PC-3 (cell line): ENCODE measurements around the gene BCAR3. TPM values are rescaled to one million over a fixed set of nuclear protein-coding genes. Genes with fewer than 3 reads are reported as not detected.
"Not testable (repeated sequence)": the region's sequence is repeated elsewhere in the genome, so short reads cannot be mapped to it uniquely, and the experiment has no call there.

Experiments used
- ATAC-seq: fragments of 200-7000 bp; cut with Tn5 transposase; 2 replicates; pipeline ENCODE4 v1.9.1; 2020; ENCODE audit warnings: mild to moderate bottlenecking, moderate library complexity
- BruUV-seq: library from RNA; stranded (reverse); fragments of 400-500 nt; replicated peaks from 2 replicates; lab custom pipeline; 2021; lab: Mats Ljungman, UMichigan
- CTCF ChIA-PET: fragments of 300-600 bp; sonication (Branson Sonifier 250); formaldehyde crosslinking; loops from one replicate; lab custom pipeline; 2022; ENCODE audit warnings: antibody characterized with exemption; lab: Charles Lee
- POLR2A ChIA-PET: fragments of 300-600 bp; sonication (Branson Sonifier 250); formaldehyde crosslinking; loops from one replicate; lab custom pipeline; 2022; ENCODE audit warnings: antibody characterized with exemption; ENCODE audit not compliant: unreplicated experiment; lab: Charles Lee
- DNase-seq: peaks from one replicate; pipeline ENCODE4 v3.0.0-alpha.2; 2015
- H2AFZ ChIP-seq: fragments of 300-600 bp; sonication (generic); 2 replicates; pipeline ENCODE4 v1.6.0; 2016; ENCODE audit warnings: antibody characterized with exemption, low read length
- H3F3A ChIP-seq: fragments of 300-600 bp; sonication (generic); one replicate; pipeline ENCODE4 v1.6.0; 2017; ENCODE audit warnings: antibody characterized with exemption, low read length, control low read depth, mild to moderate bottlenecking; ENCODE audit not compliant: unreplicated experiment
- H3K27ac ChIP-seq: fragments of 300-600 bp; sonication (generic); 2 replicates; pipeline ENCODE4 v1.5.1; 2016; ENCODE audit warnings: mild to moderate bottlenecking, low read length
- H3K27me3 ChIP-seq: fragments of 300-600 bp; sonication (generic); 2 replicates; pipeline ENCODE4 v1.6.1; 2016; ENCODE audit warnings: low read length, mixed read lengths
- H3K36me3 ChIP-seq: fragments of 300-600 bp; sonication (generic); 2 replicates; pipeline ENCODE4 v1.6.1; 2016; ENCODE audit warnings: low read depth, mixed run types, low read length, mixed read lengths
- H3K4me1 ChIP-seq: fragments of 300-600 bp; sonication (generic); 2 replicates; pipeline ENCODE4 v1.5.1; 2016; ENCODE audit warnings: low read length; ENCODE audit not compliant: insufficient read depth
- H3K4me2 ChIP-seq: fragments of 300-600 bp; sonication (generic); 2 replicates; pipeline ENCODE4 v1.6.0; 2016; ENCODE audit warnings: low read length
- H3K4me3 ChIP-seq: fragments of 300-600 bp; sonication (generic); 2 replicates; pipeline ENCODE4 v1.5.1; 2016; ENCODE audit warnings: mild to moderate bottlenecking, low read length, mixed read lengths
- H3K79me2 ChIP-seq: fragments of 300-600 bp; sonication (generic); 2 replicates; pipeline ENCODE4 v1.6.1; 2017; ENCODE audit warnings: low read length, mixed read lengths
- H3K9ac ChIP-seq: fragments of 300-600 bp; sonication (generic); 2 replicates; pipeline ENCODE4 v1.6.0; 2016; ENCODE audit warnings: mild to moderate bottlenecking, low read length
- H3K9me2 ChIP-seq: fragments of 300-600 bp; sonication (generic); replicated peaks from 2 replicates; pipeline ENCODE4 v1.6.1; 2016; ENCODE audit warnings: mixed run types, low read length, mixed read lengths
- H3K9me3 ChIP-seq: fragments of 300-600 bp; sonication (generic); 2 replicates; pipeline ENCODE4 v1.6.1; 2016; ENCODE audit warnings: low read length, mixed read lengths
- H4K20me1 ChIP-seq: fragments of 300-600 bp; sonication (generic); 2 replicates; pipeline ENCODE4 v1.6.1; 2016; ENCODE audit warnings: low read length, mixed read lengths
- CTCF ChIP-seq: fragments of 300-600 bp; sonication (generic); conservative IDR thresholded peaks from 2 replicates; pipeline ENCODE4 v1.5.1; 2017; ENCODE audit warnings: antibody characterized with exemption, low read depth, mild to moderate bottlenecking, low read length
- EZH2 ChIP-seq: fragments of 300-600 bp; sonication (generic); IDR thresholded peaks from one replicate; pipeline ENCODE4 v1.6.1; 2017; ENCODE audit warnings: antibody characterized with exemption, mild to moderate bottlenecking, low read length; ENCODE audit not compliant: unreplicated experiment
- EZH2phosphoT487 ChIP-seq: fragments of 300-600 bp; sonication (generic); IDR thresholded peaks from 2 replicates; pipeline ENCODE4 v1.6.1; 2018; ENCODE audit warnings: mild to moderate bottlenecking, antibody characterized with exemption, low read length, borderline replicate concordance
- intact Hi-C: fragments of 100-400 bp; cut with micrococcal nuclease; formaldehyde crosslinking; loops from 2 replicates; pipeline ENCODE4 v1.9.0; 2023
- total RNA-seq: library from RNA; depleted of rRNA; stranded (reverse); fragments of >200 nt; gene quantifications from 2 replicates; pipeline ENCODE4 v1.2.3, GENCODE V29; 2014

The BCAR3 gene
- total RNA-seq, 1 experiment from 2014 or later = 171 TPM

GRCh38 chr1:93662481-93663207 is 19.0 kb downstream of the BCAR3 start:
- ATAC-seq (no peak), DNase-seq (no peak)
- no TSS peak for BruUV-seq
- H3K27me3 ChIP-seq = no peaks in the 10 kb centered on the region
- no peak for TF ChIP-seq EZH2phosphoT487
- TF ChIP-seq EZH2 = no peak
- TF ChIP-seq CTCF = no peak
- peaks cover 62% of the 10 kb centered on the region for H4K20me1 ChIP-seq
- ChIA-PET CTCF (no interaction called here), POLR2A (no interaction called here)
- peaks cover 85% of the 10 kb centered on the region for H3K36me3 ChIP-seq
- peaks cover 26% of the 10 kb centered on the region for H3F3A ChIP-seq
- H3K9me3 ChIP-seq = no peaks in the 10 kb centered on the region
- no peaks in the 10 kb centered on the region for H3K9me2 ChIP-seq
- H3K9ac ChIP-seq = peak overlapping the region; percentile 0
- H3K27ac ChIP-seq = peak overlapping the region; percentile 86
- H3K4me3 ChIP-seq = no peak overlapping the region
- peaks cover 67% of the 10 kb centered on the region for H3K4me1 ChIP-seq
- peaks cover 99% of the 10 kb centered on the region for H3K79me2 ChIP-seq
- intact Hi-C loops = no loop called here
- peak overlapping the region; percentile 48 for H3K4me2 ChIP-seq
- H2AFZ ChIP-seq = no peak overlapping the region

GRCh38 chr1:93661829-93662474 is 19.7 kb downstream of the BCAR3 start:
- H3F3A ChIP-seq = peaks cover 28% of the 10 kb centered on the region
- intact Hi-C loops = no loop called here
- H3K9me2 ChIP-seq = no peaks in the 10 kb centered on the region
- no peak for TF ChIP-seq EZH2phosphoT487
- no peak for TF ChIP-seq EZH2
- TF ChIP-seq CTCF = no peak
- peak overlapping the region; percentile 86 for H3K27ac ChIP-seq
- ATAC-seq (peak; percentile 17), DNase-seq (peak; percentile 71)
- peaks cover 61% of the 10 kb centered on the region for H4K20me1 ChIP-seq
- H3K4me2 ChIP-seq = peak overlapping the region; percentile 48
- peaks cover 60% of the 10 kb centered on the region for H3K4me1 ChIP-seq
- no peak overlapping the region for H2AFZ ChIP-seq
- no peak overlapping the region for H3K4me3 ChIP-seq
- POLR2A ChIA-PET = no interaction called here
- BruUV-seq = no TSS peak
- peaks cover 84% of the 10 kb centered on the region for H3K36me3 ChIP-seq
- H3K79me2 ChIP-seq = peaks cover 99% of the 10 kb centered on the region
- H3K9me3 ChIP-seq = no peaks in the 10 kb centered on the region
- CTCF ChIA-PET = interaction anchor here (0.5 kb wide), 1 partner anchor 151 kb away, joined by 3 read pairs; no protein-coding TSS in a partner anchor
- H3K9ac ChIP-seq = peak overlapping the region; percentile 0
- no peaks in the 10 kb centered on the region for H3K27me3 ChIP-seq

- H3K9me3 ChIP-seq, DNase-seq, H3K27me3 ChIP-seq, H2AFZ ChIP-seq, H3K4me2 ChIP-seq, BruUV-seq, ATAC-seq, H3K4me3 ChIP-seq, intact Hi-C loops, POLR2A ChIA-PET, H3K27ac ChIP-seq, H3K9me2 ChIP-seq, H3K9ac ChIP-seq, CTCF ChIA-PET: not testable (repeated sequence)
- Histone ChIP-seq H4K20me1 (peaks cover 62% of the 10 kb centered on the region), H3K36me3 (peaks cover 84% of the 10 kb centered on the region), H3K4me1 (peaks cover 54% of the 10 kb centered on the region), H3F3A (peaks cover 28% of the 10 kb centered on the region), H3K79me2 (peaks cover 99% of the 10 kb centered on the region)
These were observed 20.3 kb downstream of the BCAR3 start for GRCh38 chr1:93661341-93661740.
